WTC11 (cell line): ENCODE measurements around the gene KLHL29. TPM values are rescaled to one million over a fixed set of nuclear protein-coding genes. Genes with fewer than 3 reads are reported as not detected.

Experiments used
- ATAC-seq: fragments of 200-7000 bp; cut with Tn5 transposase; 2 replicates; pipeline ENCODE4 v1.10.0; 2021; ENCODE audit warnings: mild to moderate bottlenecking, moderate library complexity
- CTCF ChIA-PET: fragments of 300-600 bp; sonication (Branson Sonifier 250); formaldehyde crosslinking; loops from one replicate; lab custom pipeline; 2021; ENCODE audit warnings: antibody characterized with exemption; lab: Charles Lee
- POLR2A ChIA-PET: fragments of 350-600 bp; sonication (Branson Sonifier 250); formaldehyde crosslinking; loops from one replicate; lab custom pipeline; 2021; ENCODE audit warnings: antibody characterized with exemption; lab: Charles Lee
- DNase-seq: peaks from one replicate; pipeline ENCODE4 v3.0.0; 2021; ENCODE audit warnings: low spot score
- H3K27ac Mint-ChIP-seq: 2 replicates; pipeline ENCODE4 v1.8.0; 2021; ENCODE audit warnings: mixed read lengths
- H3K27me3 Mint-ChIP-seq: 2 replicates; pipeline ENCODE4 v1.8.0; 2021; ENCODE audit warnings: low read depth, mild to moderate bottlenecking, moderate library complexity, mixed read lengths
- H3K36me3 Mint-ChIP-seq: 2 replicates; pipeline ENCODE4 v1.8.0; 2021; ENCODE audit warnings: mixed read lengths
- H3K4me1 Mint-ChIP-seq: 2 replicates; pipeline ENCODE4 v1.8.0; 2022; ENCODE audit warnings: mixed read lengths
- H3K4me3 Mint-ChIP-seq: 2 replicates; pipeline ENCODE4 v1.8.0; 2021; ENCODE audit warnings: mild to moderate bottlenecking, moderate library complexity, mixed read lengths
- H3K9me3 Mint-ChIP-seq: 2 replicates; pipeline ENCODE4 v1.8.0; 2021; ENCODE audit warnings: mixed read lengths
- ATF1 ChIP-seq: sonication (generic); formaldehyde crosslinking; IDR thresholded peaks from 2 replicates; pipeline ENCODE4 v1.8.1; 2023; ENCODE audit warnings: mild to moderate bottlenecking, moderate library complexity, missing genetic modification reagents
- CBFB ChIP-seq: sonication (generic); formaldehyde crosslinking; IDR thresholded peaks from 2 replicates; pipeline ENCODE4 v1.8.1; 2022; ENCODE audit warnings: mild to moderate bottlenecking, low read depth, missing genetic modification reagents
- CREB1 ChIP-seq: sonication (generic); formaldehyde crosslinking; IDR thresholded peaks from 2 replicates; pipeline ENCODE4 v1.8.0; 2023; ENCODE audit warnings: mild to moderate bottlenecking, missing genetic modification reagents
- FOXJ3 ChIP-seq: sonication (generic); formaldehyde crosslinking; IDR thresholded peaks from 2 replicates; pipeline ENCODE4 v1.9.0; 2021; ENCODE audit warnings: missing genetic modification reagents, mild to moderate bottlenecking, borderline replicate concordance
- GRHL2 ChIP-seq: fragments of 250-450 bp; sonication (Bioruptor Pico); IDR thresholded peaks from 2 replicates; pipeline ENCODE4 v1.8.0; 2022; ENCODE audit warnings: mild to moderate bottlenecking, moderate library complexity; ENCODE audit not compliant: insufficient replicate concordance, severe bottlenecking
- MYBL2 ChIP-seq: sonication (generic); formaldehyde crosslinking; IDR thresholded peaks from 2 replicates; pipeline ENCODE4 v1.8.1; 2023; ENCODE audit warnings: mild to moderate bottlenecking, moderate library complexity, missing genetic modification reagents
- NFYB ChIP-seq: sonication (generic); formaldehyde crosslinking; conservative IDR thresholded peaks from 2 replicates; pipeline ENCODE4 v1.8.0; 2022; ENCODE audit warnings: low read depth, missing genetic modification reagents
- RELA ChIP-seq: sonication (generic); formaldehyde crosslinking; IDR thresholded peaks from 2 replicates; pipeline ENCODE4 v1.8.1; 2022; ENCODE audit warnings: missing genetic modification reagents, mild to moderate bottlenecking, borderline replicate concordance
- SP1 ChIP-seq: sonication (generic); formaldehyde crosslinking; conservative IDR thresholded peaks from 2 replicates; pipeline ENCODE4 v1.8.1; 2022; ENCODE audit warnings: missing genetic modification reagents
- TEAD1 ChIP-seq: sonication (generic); formaldehyde crosslinking; IDR thresholded peaks from 2 replicates; pipeline ENCODE4 v1.8.0; 2022; ENCODE audit warnings: mild to moderate bottlenecking, missing genetic modification reagents
- TEAD4 ChIP-seq: sonication (generic); formaldehyde crosslinking; IDR thresholded peaks from 2 replicates; pipeline ENCODE4 v1.8.0; 2022; ENCODE audit warnings: mild to moderate bottlenecking, missing genetic modification reagents
- ZNF317 ChIP-seq: sonication (generic); formaldehyde crosslinking; IDR thresholded peaks from 2 replicates; pipeline ENCODE4 v1.8.1; 2023; ENCODE audit warnings: low read depth, mild to moderate bottlenecking, moderate library complexity, missing genetic modification reagents, borderline replicate concordance
- total RNA-seq: library from RNA; stranded (reverse); gene quantifications from 3 replicates; pipeline ENCODE4 v1.2.3, GENCODE V29; 2021
- TF ChIP-seq, protein P1 (sequence below): sonication (generic); formaldehyde crosslinking; IDR thresholded peaks from 2 replicates; pipeline ENCODE4 v1.8.0; 2022; ENCODE audit warnings: mild to moderate bottlenecking, missing genetic modification reagents
- TF ChIP-seq, protein P2 (sequence below): sonication (generic); formaldehyde crosslinking; IDR thresholded peaks from 2 replicates; pipeline ENCODE4 v1.8.0; 2023; ENCODE audit warnings: missing genetic modification reagents
- TF ChIP-seq, protein P3 (sequence below): sonication (generic); formaldehyde crosslinking; IDR thresholded peaks from 2 replicates; pipeline ENCODE4 v1.8.1; 2022; ENCODE audit warnings: missing genetic modification reagents, borderline replicate concordance
- TF ChIP-seq, protein P4 (sequence below): fragments of 250-450 bp; sonication (Bioruptor Pico); IDR thresholded peaks from 2 replicates; pipeline ENCODE4 v2.1.2; 2022; ENCODE audit warnings: mild to moderate bottlenecking, moderate library complexity
- TF ChIP-seq, protein P5 (sequence below): sonication (generic); formaldehyde crosslinking; IDR thresholded peaks from 2 replicates; pipeline ENCODE4 v1.8.0; 2023; ENCODE audit warnings: mild to moderate bottlenecking, missing genetic modification reagents
- TF ChIP-seq, protein P6 (sequence below): fragments of 250-450 bp; sonication (Bioruptor Pico); IDR thresholded peaks from 2 replicates; pipeline ENCODE4 v1.9.0; 2021; ENCODE audit warnings: mild to moderate bottlenecking, borderline replicate concordance

KLHL29 gene
- total RNA-seq, 1 experiment from 2014 or later: 7.1 TPM

DNA sequence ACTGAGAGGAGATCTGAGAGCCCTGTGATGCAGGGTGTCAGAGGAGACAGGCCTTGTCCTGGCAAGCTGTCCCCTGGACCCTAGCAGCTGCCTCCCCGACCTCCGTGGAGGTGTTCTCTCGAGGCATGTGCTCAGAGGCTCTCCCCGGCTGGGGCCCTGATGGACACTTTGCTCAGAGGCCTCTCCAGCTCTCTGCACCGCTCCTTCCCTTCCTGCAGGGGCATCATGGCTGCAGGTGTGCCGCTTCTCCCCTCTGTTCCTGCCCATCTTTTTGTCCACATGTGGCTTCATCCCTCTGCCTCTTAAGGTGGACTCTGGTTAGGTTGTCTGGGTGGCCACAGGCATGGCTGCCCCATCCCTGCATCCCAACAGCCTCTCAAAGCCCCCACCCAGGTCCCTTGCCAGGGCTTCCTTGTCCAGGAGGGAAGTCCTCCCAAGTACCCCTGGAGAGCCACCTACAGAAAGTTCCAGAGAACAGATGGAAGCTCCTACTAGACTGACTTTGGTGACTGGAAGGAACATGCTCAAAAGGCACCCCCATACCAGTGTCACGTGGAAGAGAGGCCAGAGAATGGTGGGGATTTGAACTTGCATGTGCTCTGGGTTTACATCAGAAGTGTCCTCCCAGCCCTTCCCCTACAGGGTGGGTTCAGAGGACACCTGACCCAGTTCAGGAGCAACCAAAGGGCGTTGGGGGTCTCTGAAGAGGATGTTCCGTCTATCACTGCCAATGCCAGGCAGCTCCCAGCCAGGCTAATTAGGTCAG is 120.4 kb downstream of the KLHL29 start:
- ATAC-seq: peak; percentile 74
- CTCF ChIA-PET: interaction anchor here (0.6 to 1.7 kb wide), 15 partner anchors 12 to 299 kb away, joined by 3 to 6 read pairs (median 3); no protein-coding TSS in a partner anchor
- no peaks in the 10 kb centered on the region; the same call in 1 of the 2 replicates for H3K27me3 Mint-ChIP-seq
- POLR2A ChIA-PET: no interaction called here
- H3K27ac Mint-ChIP-seq: no peak overlapping the region
- H3K9me3 Mint-ChIP-seq: no peaks in the 10 kb centered on the region
- peak; percentile 32 for DNase-seq
- peaks cover 21% of the 10 kb centered on the region for H3K4me1 Mint-ChIP-seq
- no peaks in the 10 kb centered on the region for H3K36me3 Mint-ChIP-seq
- TF ChIP-seq RELA: no peak
- TF ChIP-seq, protein P1, sequence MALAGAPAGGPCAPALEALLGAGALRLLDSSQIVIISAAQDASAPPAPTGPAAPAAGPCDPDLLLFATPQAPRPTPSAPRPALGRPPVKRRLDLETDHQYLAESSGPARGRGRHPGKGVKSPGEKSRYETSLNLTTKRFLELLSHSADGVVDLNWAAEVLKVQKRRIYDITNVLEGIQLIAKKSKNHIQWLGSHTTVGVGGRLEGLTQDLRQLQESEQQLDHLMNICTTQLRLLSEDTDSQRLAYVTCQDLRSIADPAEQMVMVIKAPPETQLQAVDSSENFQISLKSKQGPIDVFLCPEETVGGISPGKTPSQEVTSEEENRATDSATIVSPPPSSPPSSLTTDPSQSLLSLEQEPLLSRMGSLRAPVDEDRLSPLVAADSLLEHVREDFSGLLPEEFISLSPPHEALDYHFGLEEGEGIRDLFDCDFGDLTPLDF: no peak
- TF ChIP-seq, protein P2, sequence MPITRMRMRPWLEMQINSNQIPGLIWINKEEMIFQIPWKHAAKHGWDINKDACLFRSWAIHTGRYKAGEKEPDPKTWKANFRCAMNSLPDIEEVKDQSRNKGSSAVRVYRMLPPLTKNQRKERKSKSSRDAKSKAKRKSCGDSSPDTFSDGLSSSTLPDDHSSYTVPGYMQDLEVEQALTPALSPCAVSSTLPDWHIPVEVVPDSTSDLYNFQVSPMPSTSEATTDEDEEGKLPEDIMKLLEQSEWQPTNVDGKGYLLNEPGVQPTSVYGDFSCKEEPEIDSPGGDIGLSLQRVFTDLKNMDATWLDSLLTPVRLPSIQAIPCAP: no peak
- TF ChIP-seq, protein P3, sequence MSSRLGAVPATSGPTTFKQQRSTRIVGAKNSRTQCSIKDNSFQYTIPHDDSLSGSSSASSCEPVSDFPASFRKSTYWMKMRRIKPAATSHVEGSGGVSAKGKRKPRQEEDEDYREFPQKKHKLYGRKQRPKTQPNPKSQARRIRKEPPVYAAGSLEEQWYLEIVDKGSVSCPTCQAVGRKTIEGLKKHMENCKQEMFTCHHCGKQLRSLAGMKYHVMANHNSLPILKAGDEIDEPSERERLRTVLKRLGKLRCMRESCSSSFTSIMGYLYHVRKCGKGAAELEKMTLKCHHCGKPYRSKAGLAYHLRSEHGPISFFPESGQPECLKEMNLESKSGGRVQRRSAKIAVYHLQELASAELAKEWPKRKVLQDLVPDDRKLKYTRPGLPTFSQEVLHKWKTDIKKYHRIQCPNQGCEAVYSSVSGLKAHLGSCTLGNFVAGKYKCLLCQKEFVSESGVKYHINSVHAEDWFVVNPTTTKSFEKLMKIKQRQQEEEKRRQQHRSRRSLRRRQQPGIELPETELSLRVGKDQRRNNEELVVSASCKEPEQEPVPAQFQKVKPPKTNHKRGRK (CRISPR knock-in tag): no peak
- no peak for TF ChIP-seq TEAD1
- TF ChIP-seq ATF1 (CRISPR knock-in tag): no peak
- TF ChIP-seq CBFB (CRISPR knock-in tag): no peak
- no peak for TF ChIP-seq GRHL2
- TF ChIP-seq NFYB (CRISPR knock-in tag): no peak
- TF ChIP-seq TEAD4: no peak
- TF ChIP-seq, protein P4, sequence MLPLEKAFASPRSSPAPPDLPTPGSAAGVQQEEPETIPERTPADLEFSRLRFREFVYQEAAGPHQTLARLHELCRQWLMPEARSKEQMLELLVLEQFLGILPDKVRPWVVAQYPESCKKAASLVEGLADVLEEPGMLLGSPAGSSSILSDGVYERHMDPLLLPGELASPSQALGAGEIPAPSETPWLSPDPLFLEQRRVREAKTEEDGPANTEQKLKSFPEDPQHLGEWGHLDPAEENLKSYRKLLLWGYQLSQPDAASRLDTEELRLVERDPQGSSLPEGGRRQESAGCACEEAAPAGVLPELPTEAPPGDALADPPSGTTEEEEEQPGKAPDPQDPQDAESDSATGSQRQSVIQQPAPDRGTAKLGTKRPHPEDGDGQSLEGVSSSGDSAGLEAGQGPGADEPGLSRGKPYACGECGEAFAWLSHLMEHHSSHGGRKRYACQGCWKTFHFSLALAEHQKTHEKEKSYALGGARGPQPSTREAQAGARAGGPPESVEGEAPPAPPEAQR: no peak
- TF ChIP-seq, protein P5, sequence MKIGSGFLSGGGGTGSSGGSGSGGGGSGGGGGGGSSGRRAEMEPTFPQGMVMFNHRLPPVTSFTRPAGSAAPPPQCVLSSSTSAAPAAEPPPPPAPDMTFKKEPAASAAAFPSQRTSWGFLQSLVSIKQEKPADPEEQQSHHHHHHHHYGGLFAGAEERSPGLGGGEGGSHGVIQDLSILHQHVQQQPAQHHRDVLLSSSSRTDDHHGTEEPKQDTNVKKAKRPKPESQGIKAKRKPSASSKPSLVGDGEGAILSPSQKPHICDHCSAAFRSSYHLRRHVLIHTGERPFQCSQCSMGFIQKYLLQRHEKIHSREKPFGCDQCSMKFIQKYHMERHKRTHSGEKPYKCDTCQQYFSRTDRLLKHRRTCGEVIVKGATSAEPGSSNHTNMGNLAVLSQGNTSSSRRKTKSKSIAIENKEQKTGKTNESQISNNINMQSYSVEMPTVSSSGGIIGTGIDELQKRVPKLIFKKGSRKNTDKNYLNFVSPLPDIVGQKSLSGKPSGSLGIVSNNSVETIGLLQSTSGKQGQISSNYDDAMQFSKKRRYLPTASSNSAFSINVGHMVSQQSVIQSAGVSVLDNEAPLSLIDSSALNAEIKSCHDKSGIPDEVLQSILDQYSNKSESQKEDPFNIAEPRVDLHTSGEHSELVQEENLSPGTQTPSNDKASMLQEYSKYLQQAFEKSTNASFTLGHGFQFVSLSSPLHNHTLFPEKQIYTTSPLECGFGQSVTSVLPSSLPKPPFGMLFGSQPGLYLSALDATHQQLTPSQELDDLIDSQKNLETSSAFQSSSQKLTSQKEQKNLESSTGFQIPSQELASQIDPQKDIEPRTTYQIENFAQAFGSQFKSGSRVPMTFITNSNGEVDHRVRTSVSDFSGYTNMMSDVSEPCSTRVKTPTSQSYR (CRISPR knock-in tag): no peak
- TF ChIP-seq MYBL2 (CRISPR knock-in tag): no peak
- TF ChIP-seq FOXJ3: no peak
- TF ChIP-seq ZNF317 (CRISPR knock-in tag): no peak
- TF ChIP-seq, protein P6, sequence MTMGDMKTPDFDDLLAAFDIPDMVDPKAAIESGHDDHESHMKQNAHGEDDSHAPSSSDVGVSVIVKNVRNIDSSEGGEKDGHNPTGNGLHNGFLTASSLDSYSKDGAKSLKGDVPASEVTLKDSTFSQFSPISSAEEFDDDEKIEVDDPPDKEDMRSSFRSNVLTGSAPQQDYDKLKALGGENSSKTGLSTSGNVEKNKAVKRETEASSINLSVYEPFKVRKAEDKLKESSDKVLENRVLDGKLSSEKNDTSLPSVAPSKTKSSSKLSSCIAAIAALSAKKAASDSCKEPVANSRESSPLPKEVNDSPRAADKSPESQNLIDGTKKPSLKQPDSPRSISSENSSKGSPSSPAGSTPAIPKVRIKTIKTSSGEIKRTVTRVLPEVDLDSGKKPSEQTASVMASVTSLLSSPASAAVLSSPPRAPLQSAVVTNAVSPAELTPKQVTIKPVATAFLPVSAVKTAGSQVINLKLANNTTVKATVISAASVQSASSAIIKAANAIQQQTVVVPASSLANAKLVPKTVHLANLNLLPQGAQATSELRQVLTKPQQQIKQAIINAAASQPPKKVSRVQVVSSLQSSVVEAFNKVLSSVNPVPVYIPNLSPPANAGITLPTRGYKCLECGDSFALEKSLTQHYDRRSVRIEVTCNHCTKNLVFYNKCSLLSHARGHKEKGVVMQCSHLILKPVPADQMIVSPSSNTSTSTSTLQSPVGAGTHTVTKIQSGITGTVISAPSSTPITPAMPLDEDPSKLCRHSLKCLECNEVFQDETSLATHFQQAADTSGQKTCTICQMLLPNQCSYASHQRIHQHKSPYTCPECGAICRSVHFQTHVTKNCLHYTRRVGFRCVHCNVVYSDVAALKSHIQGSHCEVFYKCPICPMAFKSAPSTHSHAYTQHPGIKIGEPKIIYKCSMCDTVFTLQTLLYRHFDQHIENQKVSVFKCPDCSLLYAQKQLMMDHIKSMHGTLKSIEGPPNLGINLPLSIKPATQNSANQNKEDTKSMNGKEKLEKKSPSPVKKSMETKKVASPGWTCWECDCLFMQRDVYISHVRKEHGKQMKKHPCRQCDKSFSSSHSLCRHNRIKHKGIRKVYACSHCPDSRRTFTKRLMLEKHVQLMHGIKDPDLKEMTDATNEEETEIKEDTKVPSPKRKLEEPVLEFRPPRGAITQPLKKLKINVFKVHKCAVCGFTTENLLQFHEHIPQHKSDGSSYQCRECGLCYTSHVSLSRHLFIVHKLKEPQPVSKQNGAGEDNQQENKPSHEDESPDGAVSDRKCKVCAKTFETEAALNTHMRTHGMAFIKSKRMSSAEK: no peak
- no peak for TF ChIP-seq CREB1 (CRISPR knock-in tag)
- no peak for TF ChIP-seq SP1 (CRISPR knock-in tag)
- TF ChIP-seq, all 79 proteins: peak for 0
- H3K4me3 Mint-ChIP-seq: no peak overlapping the region
